Stomach (tissue), 4 donors: ENCODE data around the gene RBMS1.

Experiments
- POLR2A ChIP-seq, 4 donors: fragments of 450-650 bp; IDR thresholded peaks; one replicate each; pipeline ENCODE4 v1.6.1; 2016; ENCODE audit warnings: antibody characterized with exemption in 4 of 4, control low read depth in 2 of 4, mild to moderate bottlenecking in 1 of 4, moderate library complexity in 1 of 4
- POLR2AphosphoS5 ChIP-seq, 3 donors: sonication (generic); formaldehyde crosslinking; IDR thresholded peaks; one replicate each; pipeline ENCODE4 v1.6.1; 2016; ENCODE audit warnings: antibody characterized with exemption in 3 of 3
- TF ChIP-seq, protein P1 (sequence below), 7 experiments: fragments of 450-650 bp in 4 of 7; fragments of 200-600 bp in 3 of 7; sonication (generic) in 3 of 7; IDR thresholded peaks; one replicate each; pipeline ENCODE4 v1.5.1; 2016 to 2019; ENCODE audit warnings: antibody characterized with exemption in 7 of 7, control low read depth in 2 of 7, mild to moderate bottlenecking in 1 of 7

DNA sequence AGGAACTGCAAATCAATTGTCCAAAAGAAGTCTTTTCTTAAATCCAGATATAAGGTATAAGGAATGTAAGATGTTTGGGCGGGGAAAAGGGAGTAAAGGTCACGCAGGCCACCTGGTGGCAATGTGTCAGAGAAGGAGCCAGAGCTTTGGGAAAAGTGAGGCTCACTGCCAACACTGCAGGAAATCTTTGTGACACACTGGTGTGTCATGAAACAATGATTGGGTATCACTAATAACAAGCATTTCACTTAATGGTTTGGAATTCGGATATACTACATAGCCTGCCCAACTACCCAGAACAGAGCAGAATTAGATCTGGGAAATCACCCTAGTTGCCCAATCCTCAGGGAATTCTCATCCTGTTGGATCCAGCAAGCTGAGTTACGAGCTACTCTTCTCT lies 61.0 kb downstream of the RBMS1 start:
- TF ChIP-seq, protein P1, sequence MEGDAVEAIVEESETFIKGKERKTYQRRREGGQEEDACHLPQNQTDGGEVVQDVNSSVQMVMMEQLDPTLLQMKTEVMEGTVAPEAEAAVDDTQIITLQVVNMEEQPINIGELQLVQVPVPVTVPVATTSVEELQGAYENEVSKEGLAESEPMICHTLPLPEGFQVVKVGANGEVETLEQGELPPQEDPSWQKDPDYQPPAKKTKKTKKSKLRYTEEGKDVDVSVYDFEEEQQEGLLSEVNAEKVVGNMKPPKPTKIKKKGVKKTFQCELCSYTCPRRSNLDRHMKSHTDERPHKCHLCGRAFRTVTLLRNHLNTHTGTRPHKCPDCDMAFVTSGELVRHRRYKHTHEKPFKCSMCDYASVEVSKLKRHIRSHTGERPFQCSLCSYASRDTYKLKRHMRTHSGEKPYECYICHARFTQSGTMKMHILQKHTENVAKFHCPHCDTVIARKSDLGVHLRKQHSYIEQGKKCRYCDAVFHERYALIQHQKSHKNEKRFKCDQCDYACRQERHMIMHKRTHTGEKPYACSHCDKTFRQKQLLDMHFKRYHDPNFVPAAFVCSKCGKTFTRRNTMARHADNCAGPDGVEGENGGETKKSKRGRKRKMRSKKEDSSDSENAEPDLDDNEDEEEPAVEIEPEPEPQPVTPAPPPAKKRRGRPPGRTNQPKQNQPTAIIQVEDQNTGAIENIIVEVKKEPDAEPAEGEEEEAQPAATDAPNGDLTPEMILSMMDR (IDR thresholded peaks at IDR 0.05) = no peak
- TF ChIP-seq POLR2AphosphoS5 (IDR thresholded peaks at IDR 0.05) (peak in 1 of 3 donors; percentile 50), POLR2A (IDR thresholded peaks at IDR 0.05) (no peak)
